GM23338 (cell line): ENCODE data around the gene YTHDF1.

ENCODE experiments used
- CREB1 ChIP-seq: fragments of 250-450 bp; sonication (Bioruptor Pico); IDR thresholded peaks from 2 replicates; pipeline ENCODE4 v1.5.0; 2020; ENCODE audit warnings: low read depth, mild to moderate bottlenecking, moderate library complexity
- CTCF ChIP-seq, 2 experiments: fragments of 200-600 bp in 1 of 2; sonication (generic) in 1 of 2; conservative IDR thresholded peaks; 2 replicates each; pipeline versions ENCODE4 v1.5.1 to v1.6.1; 2016 to 2017; ENCODE audit warnings: antibody characterized with exemption in 2 of 2, low read depth in 2 of 2, mild to moderate bottlenecking in 2 of 2, moderate library complexity in 1 of 2
- EZH2 ChIP-seq: fragments of 200-600 bp; sonication (generic); IDR thresholded peaks from one replicate; pipeline ENCODE4 v1.8.0; 2017; ENCODE audit warnings: antibody characterized with exemption, mild to moderate bottlenecking, low read depth; ENCODE audit not compliant: unreplicated experiment
- EZH2phosphoT487 ChIP-seq: fragments of 200-600 bp; sonication (generic); IDR thresholded peaks from one replicate; pipeline ENCODE4 v1.8.1; 2018; ENCODE audit warnings: antibody characterized with exemption; ENCODE audit not compliant: unreplicated experiment
- JUNB ChIP-seq: IDR thresholded peaks from one replicate; pipeline ENCODE4 v1.6.1; 2016; ENCODE audit warnings: antibody characterized with exemption; ENCODE audit not compliant: unreplicated experiment
- POLR2AphosphoS5 ChIP-seq: IDR thresholded peaks from 2 replicates; pipeline ENCODE4 v1.6.1; 2016; ENCODE audit warnings: antibody characterized with exemption, low read depth
- REST ChIP-seq: IDR thresholded peaks from one replicate; pipeline ENCODE4 v1.6.1; 2018; ENCODE audit warnings: antibody characterized with exemption; ENCODE audit not compliant: unreplicated experiment

GRCh38 chr20:63160641-63161175 lies 55.2 kb downstream of the YTHDF1 start:
- TF ChIP-seq EZH2phosphoT487 (no peak), CTCF (conservative IDR thresholded peaks at IDR 0.05; ENCODE audit: low read depth in 2 of 2) (no peak), POLR2AphosphoS5 (no peak), EZH2 (no peak), REST (no peak), CREB1 (CRISPR knock-in tag) (no peak), JUNB (no peak)
